ENCODE measurements around the gene WAS.

GRCh38 chrX:48728653-48729052 lies 45.1 kb downstream of the WAS start:
- TF ChIP-seq GTF2F1 (IDR thresholded peaks at IDR 0.05; ENCODE audit: borderline replicate concordance, low read depth, low read length), result no peak
- no peak for TF ChIP-seq CTCF (IDR thresholded peaks at IDR 0.05; ENCODE audit: control extremely low read depth in 1 of 3, insufficient read depth in 1 of 3, low read depth in 1 of 3, low read length in 3 of 3)
- TF ChIP-seq ZNF274 (IDR thresholded peaks at IDR 0.05; ENCODE audit: borderline replicate concordance, extremely low read depth, low read length), result no peak
- TF ChIP-seq RNF2 (IDR thresholded peaks at IDR 0.05; ENCODE audit: borderline replicate concordance, low read depth, low read length, missing control alignments, poor library complexity, severe bottlenecking), result no peak
- no peak for TF ChIP-seq BRCA1 (IDR thresholded peaks at IDR 0.05; ENCODE audit: low read depth, low read length)

Measured in H1 (cell line).